Parathyroid adenoma (tissue), 2 donors: ENCODE measurements around the gene CYP2E1.
"Not testable (repeated sequence)": the region's sequence is repeated elsewhere in the genome, so short reads cannot be mapped to it uniquely, and the experiment has no call there.

Source experiments
- H2AFZ ChIP-seq: fragments of 300-600 bp; sonication (generic); one replicate; pipeline ENCODE4 v1.7.0; 2017; ENCODE audit warnings: antibody characterized with exemption, mild to moderate bottlenecking
- H3K27ac ChIP-seq: fragments of 300-600 bp; sonication (generic); one replicate; pipeline ENCODE4 v1.7.0; 2017
- H3K27me3 ChIP-seq: fragments of 300-600 bp; sonication (generic); one replicate; pipeline ENCODE4 v1.7.0; 2017; ENCODE audit warnings: low read length; ENCODE audit not compliant: control insufficient read depth, insufficient read depth
- H3K36me3 ChIP-seq: fragments of 300-600 bp; sonication (generic); one replicate; pipeline ENCODE4 v1.7.0; 2017; ENCODE audit warnings: low read length; ENCODE audit not compliant: control insufficient read depth, insufficient read depth
- H3K4me1 ChIP-seq: fragments of 300-600 bp; sonication (generic); one replicate; pipeline ENCODE4 v1.7.0; 2017; ENCODE audit warnings: control low read depth
- H3K4me2 ChIP-seq: fragments of 300-600 bp; sonication (generic); one replicate; pipeline ENCODE4 v1.7.0; 2017; ENCODE audit warnings: low read length
- H3K4me3 ChIP-seq: fragments of 300-600 bp; sonication (generic); one replicate; pipeline ENCODE4 v1.7.0; 2017; ENCODE audit warnings: low read depth, low read length
- H3K79me2 ChIP-seq: fragments of 300-600 bp; sonication (generic); one replicate; pipeline ENCODE4 v1.7.0; 2017; ENCODE audit warnings: control low read depth
- H3K9ac ChIP-seq: fragments of 300-600 bp; sonication (generic); one replicate; pipeline ENCODE4 v1.7.0; 2017; ENCODE audit warnings: mild to moderate bottlenecking
- H3K9me3 ChIP-seq: fragments of 300-600 bp; sonication (generic); one replicate; pipeline ENCODE4 v1.7.0; 2017; ENCODE audit warnings: low read length; ENCODE audit not compliant: control insufficient read depth
- CTCF ChIP-seq: fragments of 300-600 bp; sonication (generic); IDR thresholded peaks from one replicate; pipeline ENCODE4 v1.7.0; 2017; ENCODE audit warnings: antibody characterized with exemption, mild to moderate bottlenecking
- donor health status: primary hyperparathyroidism.

The CYP2E1 gene

GRCh38 chr10:133509700-133510099 lies 17.5 kb upstream of the CYP2E1 start:
- H3K4me3 ChIP-seq, result no peak overlapping the region
- H3K27ac ChIP-seq, result no peak overlapping the region
- no peaks in the 10 kb centered on the region for H3K27me3 ChIP-seq
- no peaks in the 10 kb centered on the region for H3K36me3 ChIP-seq
- no peaks in the 10 kb centered on the region for H3K79me2 ChIP-seq
- TF ChIP-seq CTCF, result no peak
- no peaks in the 10 kb centered on the region for H3K9me3 ChIP-seq
- H3K4me1 ChIP-seq, result no peaks in the 10 kb centered on the region
- no peak overlapping the region for H2AFZ ChIP-seq
- no peak overlapping the region for H3K9ac ChIP-seq
- H3K4me2 ChIP-seq, result no peak overlapping the region

GRCh38 chr10:133511408-133511807 lies 15.8 kb upstream of the CYP2E1 start:
- H3K4me1 ChIP-seq, result no peaks in the 10 kb centered on the region
- H3K36me3 ChIP-seq, result no peaks in the 10 kb centered on the region
- no peaks in the 10 kb centered on the region for H3K9me3 ChIP-seq
- H2AFZ ChIP-seq, result no peak overlapping the region
- H3K79me2 ChIP-seq, result no peaks in the 10 kb centered on the region
- H3K27me3 ChIP-seq, result no peaks in the 10 kb centered on the region
- H3K4me2 ChIP-seq, result no peak overlapping the region
- no peak overlapping the region for H3K9ac ChIP-seq
- H3K4me3 ChIP-seq, result no peak overlapping the region
- H3K27ac ChIP-seq, result no peak overlapping the region
- TF ChIP-seq CTCF, result no peak

- no peaks in the 10 kb centered on the region for H3K4me1 ChIP-seq
- H3K27ac ChIP-seq, result no peak overlapping the region
- no peaks in the 10 kb centered on the region for H3K9me3 ChIP-seq
- H3K36me3 ChIP-seq, result no peaks in the 10 kb centered on the region
- no peak overlapping the region for H2AFZ ChIP-seq
- H3K9ac ChIP-seq, result no peak overlapping the region
- no peak overlapping the region for H3K4me2 ChIP-seq
- no peaks in the 10 kb centered on the region for H3K79me2 ChIP-seq
- TF ChIP-seq CTCF, result no peak
- H3K27me3 ChIP-seq, result no peaks in the 10 kb centered on the region
- H3K4me3 ChIP-seq, result no peak overlapping the region
Measured at GRCh38 chr10:133511907-133512528, 15.1 kb upstream of the CYP2E1 start.

- Histone ChIP-seq H3K4me1 (no peaks in the 10 kb centered on the region), H3K27ac (no peak overlapping the region), H3K79me2 (no peaks in the 10 kb centered on the region), H3K27me3 (no peaks in the 10 kb centered on the region), H3K9ac (no peak overlapping the region), H3K4me3 (no peak overlapping the region), H3K4me2 (no peak overlapping the region), H3K9me3 (no peaks in the 10 kb centered on the region), H2AFZ (no peak overlapping the region), H3K36me3 (no peaks in the 10 kb centered on the region)
- no peak for TF ChIP-seq CTCF
Measured at GRCh38 chr10:133515471-133515870, 11.7 kb upstream of the CYP2E1 start.

- Histone ChIP-seq H3K27ac (no peak overlapping the region), H3K4me2 (no peak overlapping the region), H2AFZ (no peak overlapping the region), H3K4me1 (no peaks in the 10 kb centered on the region), H3K79me2 (no peaks in the 10 kb centered on the region), H3K4me3 (no peak overlapping the region), H3K27me3 (no peaks in the 10 kb centered on the region), H3K9me3 (no peaks in the 10 kb centered on the region), H3K9ac (no peak overlapping the region), H3K36me3 (no peaks in the 10 kb centered on the region)
- TF ChIP-seq CTCF, result no peak
Measured at GRCh38 chr10:133516057-133516456, 11.1 kb upstream of the CYP2E1 start.

GRCh38 chr10:133518517-133518916 lies 8.6 kb upstream of the CYP2E1 start:
- H3K4me2 ChIP-seq, H3K4me1 ChIP-seq, H3K4me3 ChIP-seq, H2AFZ ChIP-seq, H3K9me3 ChIP-seq, H3K9ac ChIP-seq, H3K79me2 ChIP-seq, H3K27me3 ChIP-seq, H3K27ac ChIP-seq, H3K36me3 ChIP-seq: not testable (repeated sequence)
